B cell (primary cell): ENCODE data around the gene HOOK1. TPM values are rescaled to one million over a fixed set of nuclear protein-coding genes. Genes with fewer than 3 reads are reported as not detected.

ENCODE experiments used
- ATAC-seq: fragments of 200-7000 bp; cut with Tn5 transposase; one replicate; pipeline ENCODE4 v1.10.0; 2021; ENCODE audit warnings: low read depth, mild to moderate bottlenecking, moderate number of reproducible peaks, moderate library complexity
- CTCF ChIA-PET: fragments of 350-600 bp; sonication (Branson Sonifier 250); formaldehyde crosslinking; loops from one replicate; lab custom pipeline; 2021; ENCODE audit warnings: antibody characterized with exemption, inconsistent platforms; lab: Charles Lee
- POLR2A ChIA-PET: fragments of 350-600 bp; sonication (Branson Sonifier 250); formaldehyde crosslinking; loops from one replicate; lab custom pipeline; 2021; ENCODE audit warnings: antibody characterized with exemption; lab: Charles Lee
- DNase-seq: peaks from one replicate; pipeline ENCODE4 v3.0.0; 2013
- H2AFZ ChIP-seq: 2 replicates; pipeline ENCODE4 v1.6.1; 2012; ENCODE audit warnings: mild to moderate bottlenecking, low read depth, low read length; ENCODE audit not compliant: insufficient read depth, poor library complexity, severe bottlenecking
- H3K27ac ChIP-seq, 2 donors: 1 replicate in 1 of 2; 2 replicates in 1 of 2; pipeline ENCODE4 v1.5.1; 2012 to 2013; ENCODE audit warnings: low read length in 2 of 2, mild to moderate bottlenecking in 2 of 2, moderate library complexity in 1 of 2
- H3K27me3 ChIP-seq, 4 experiments: fragments of 200-600 bp in 1 of 4; sonication (generic) in 1 of 4; replicated peaks in 1 of 4; 1 replicate in 2 of 4; 2 replicates in 2 of 4; pipeline versions ENCODE4 v1.6.1 to v1.7.0; 2013 to 2016; ENCODE audit warnings: low read length in 3 of 4, mild to moderate bottlenecking in 2 of 4, mixed read lengths in 1 of 4, moderate library complexity in 1 of 4; ENCODE audit not compliant: insufficient read depth in 4 of 4, control insufficient read depth in 3 of 4; ENCODE audit errors: control extremely low read depth in 1 of 4
- H3K36me3 ChIP-seq, 2 experiments: replicated peaks in 1 of 2; 1 replicate in 1 of 2; 2 replicates in 1 of 2; pipeline versions ENCODE4 v1.6.1 to v1.7.1; 2013; ENCODE audit warnings: low read length in 1 of 2; ENCODE audit not compliant: insufficient read depth in 2 of 2, control insufficient read depth in 1 of 2; ENCODE audit errors: control extremely low read depth in 1 of 2, extremely low read depth in 1 of 2
- H3K4me1 ChIP-seq, 2 donors: fragments of 200-600 bp in 1 of 2; sonication (generic) in 1 of 2; 1 replicate in 1 of 2; 2 replicates in 1 of 2; pipeline versions ENCODE4 v1.5.1 to v1.6.1; 2013 to 2017; ENCODE audit warnings: low read length in 2 of 2; ENCODE audit not compliant: control insufficient read depth in 2 of 2, insufficient read depth in 2 of 2
- H3K4me2 ChIP-seq: replicated peaks from 2 replicates; pipeline ENCODE3; 2012; ENCODE audit warnings: mild to moderate bottlenecking, low read depth, low read length; ENCODE audit not compliant: poor library complexity, severe bottlenecking
- H3K4me3 ChIP-seq, 5 experiments: fragments of 200-600 bp in 1 of 5; sonication (generic) in 1 of 5; 1 replicate in 3 of 5; 2 replicates in 2 of 5; pipeline versions ENCODE4 v1.5.1 to v1.7.0; 2011 to 2016; ENCODE audit warnings: low read length in 4 of 5, mild to moderate bottlenecking in 4 of 5, low read depth in 2 of 5, control low read depth in 1 of 5, moderate library complexity in 1 of 5; ENCODE audit not compliant: insufficient read depth in 1 of 5; ENCODE audit errors: control extremely low read depth in 1 of 5, extremely low read depth in 1 of 5
- H3K79me2 ChIP-seq: fragments of 200-600 bp; sonication (generic); one replicate; pipeline ENCODE4 v1.6.0; 2016; ENCODE audit warnings: low read length; ENCODE audit not compliant: control insufficient read depth, insufficient read depth
- H3K9ac ChIP-seq: fragments of 200-600 bp; sonication (generic); 2 replicates; pipeline ENCODE4 v1.6.1; 2017; ENCODE audit warnings: mild to moderate bottlenecking, low read length, moderate library complexity
- H3K9me3 ChIP-seq, 3 donors: one replicate each; pipeline versions ENCODE4 v1.6.1 to v1.7.1; 2013; ENCODE audit warnings: low read length in 2 of 3; ENCODE audit not compliant: control insufficient read depth in 2 of 3, insufficient read depth in 1 of 3; ENCODE audit errors: control extremely low read depth in 1 of 3
- H4K20me1 ChIP-seq: 2 replicates; pipeline ENCODE4 v1.6.0; 2012; ENCODE audit warnings: mild to moderate bottlenecking, low read length; ENCODE audit not compliant: insufficient read depth, control insufficient read depth, poor library complexity, severe bottlenecking
- H3K27ac Mint-ChIP-seq: one replicate; pipeline ENCODE4 v1.8.0; 2021; ENCODE audit warnings: mixed read lengths
- H3K27me3 Mint-ChIP-seq: one replicate; pipeline ENCODE4 v1.8.0; 2021; ENCODE audit warnings: mixed read lengths
- H3K4me1 Mint-ChIP-seq: one replicate; pipeline ENCODE4 v1.8.0; 2021; ENCODE audit warnings: mixed read lengths
- H3K4me3 Mint-ChIP-seq: one replicate; pipeline ENCODE4 v1.8.0; 2021; ENCODE audit warnings: mixed read lengths
- H3K9me3 Mint-ChIP-seq: one replicate; pipeline ENCODE4 v1.8.0; 2022; ENCODE audit warnings: mixed read lengths; ENCODE audit not compliant: insufficient read depth
- EZH2 ChIP-seq: IDR thresholded peaks from 2 replicates; pipeline ENCODE4 v1.6.1; 2012; ENCODE audit warnings: borderline replicate concordance, low read depth, mild to moderate bottlenecking, moderate library complexity, low read length; ENCODE audit not compliant: insufficient read depth, poor library complexity, severe bottlenecking
- intact Hi-C: fragments of 100-400 bp; cut with micrococcal nuclease; formaldehyde crosslinking; loops from one replicate; pipeline ENCODE4 v1.10.0; 2022
- polyA plus RNA-seq: library from polyadenylated mRNA; depleted of rRNA; stranded (reverse); fragments of >200 nt; gene quantifications from 2 replicates; pipeline ENCODE4 v1.2.3, GENCODE V29; 2012
- total RNA-seq, 2 donors: library from RNA; stranded (reverse); fragments of 120-200 nt in 1 of 2; gene quantifications; 1 replicate in 1 of 2; 2 replicates in 1 of 2; pipeline versions ENCODE4 v1.2.3 to v1.2.4, GENCODE V29; 2013 to 2022
- TF ChIP-seq, protein P1 (sequence below): fragments of 200-600 bp; IDR thresholded peaks from one replicate; pipeline ENCODE4 v1.8.0; 2022; ENCODE audit warnings: antibody characterized with exemption, mild to moderate bottlenecking

Gene HOOK1
- total and polyA plus RNA-seq, 2 donors (not counting 1 experiment from before 2014, with no cell fraction given), result 2.0 to 12.0 TPM

DNA sequence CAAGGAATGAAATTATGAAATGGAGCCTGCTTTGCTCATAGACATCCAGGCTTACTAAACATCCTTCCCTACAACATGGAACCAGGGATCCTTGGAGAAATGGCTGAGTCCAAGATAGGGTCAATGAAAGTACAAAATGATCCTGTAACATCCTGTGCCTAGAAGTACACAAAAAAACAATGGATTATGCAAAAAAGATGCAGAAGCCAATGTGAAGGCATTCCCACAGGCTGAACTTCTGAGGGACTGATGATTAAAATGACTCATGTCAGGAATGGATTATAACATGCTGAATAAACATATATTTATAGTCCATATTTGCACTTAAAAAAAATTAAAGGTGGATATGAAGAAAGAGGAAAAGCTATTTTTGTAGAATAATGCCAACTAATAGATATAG lies 10.4 kb upstream of the HOOK1 start:
- Mint-ChIP-seq H3K27ac (no peak overlapping the region), H3K9me3 (no peaks in the 10 kb centered on the region), H3K4me1 (no peaks in the 10 kb centered on the region), H3K27me3 (peaks cover 22% of the 10 kb centered on the region), H3K4me3 (no peak overlapping the region)
- no peak for DNase-seq
- Histone ChIP-seq H3K36me3 (no peaks in the 10 kb centered on the region), H4K20me1 (no peaks in the 10 kb centered on the region), H3K27ac (no peak overlapping the region), H3K9ac (no peak overlapping the region), H2AFZ (no peak overlapping the region), H3K4me2 (no peak overlapping the region), H3K9me3 (no peaks in the 10 kb centered on the region), H3K4me3 (no peak overlapping the region), H3K27me3 (no peaks in the 10 kb centered on the region), H3K4me1 (no peaks in the 10 kb centered on the region), H3K79me2 (no peaks in the 10 kb centered on the region)
- ChIA-PET CTCF (no interaction called here), POLR2A (interaction anchor here (0.7 kb wide), 1 partner anchor 179 kb away, joined by 3 read pairs; no protein-coding TSS in a partner anchor)
- TF ChIP-seq EZH2, result no peak
- TF ChIP-seq, protein P1, sequence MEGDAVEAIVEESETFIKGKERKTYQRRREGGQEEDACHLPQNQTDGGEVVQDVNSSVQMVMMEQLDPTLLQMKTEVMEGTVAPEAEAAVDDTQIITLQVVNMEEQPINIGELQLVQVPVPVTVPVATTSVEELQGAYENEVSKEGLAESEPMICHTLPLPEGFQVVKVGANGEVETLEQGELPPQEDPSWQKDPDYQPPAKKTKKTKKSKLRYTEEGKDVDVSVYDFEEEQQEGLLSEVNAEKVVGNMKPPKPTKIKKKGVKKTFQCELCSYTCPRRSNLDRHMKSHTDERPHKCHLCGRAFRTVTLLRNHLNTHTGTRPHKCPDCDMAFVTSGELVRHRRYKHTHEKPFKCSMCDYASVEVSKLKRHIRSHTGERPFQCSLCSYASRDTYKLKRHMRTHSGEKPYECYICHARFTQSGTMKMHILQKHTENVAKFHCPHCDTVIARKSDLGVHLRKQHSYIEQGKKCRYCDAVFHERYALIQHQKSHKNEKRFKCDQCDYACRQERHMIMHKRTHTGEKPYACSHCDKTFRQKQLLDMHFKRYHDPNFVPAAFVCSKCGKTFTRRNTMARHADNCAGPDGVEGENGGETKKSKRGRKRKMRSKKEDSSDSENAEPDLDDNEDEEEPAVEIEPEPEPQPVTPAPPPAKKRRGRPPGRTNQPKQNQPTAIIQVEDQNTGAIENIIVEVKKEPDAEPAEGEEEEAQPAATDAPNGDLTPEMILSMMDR, result no peak
- intact Hi-C loops, result no loop called here
- no peak for ATAC-seq

DNA sequence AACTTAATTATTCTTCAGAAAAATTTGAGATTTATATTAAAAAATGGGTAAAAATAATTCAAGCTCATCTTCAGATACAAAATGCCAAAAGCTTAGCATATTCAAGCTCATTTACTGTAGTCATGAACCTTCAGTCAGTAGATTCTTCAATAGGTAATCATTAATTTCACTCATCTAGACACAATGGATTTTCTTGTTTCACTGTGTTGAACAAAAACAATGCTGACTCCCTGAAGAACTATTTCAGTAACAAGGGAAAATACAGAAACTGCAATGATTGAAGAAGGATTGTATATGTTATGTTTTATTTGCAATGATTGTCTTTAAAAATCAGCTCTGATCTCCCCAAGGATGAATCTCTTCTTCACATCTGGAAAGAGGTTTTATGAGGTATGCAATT lies 9.2 kb upstream of the HOOK1 start:
- TF ChIP-seq, protein P1, result no peak
- TF ChIP-seq EZH2, result no peak
- Histone ChIP-seq H2AFZ (no peak overlapping the region), H3K9ac (no peak overlapping the region), H3K36me3 (no peaks in the 10 kb centered on the region), H3K4me3 (no peak overlapping the region), H3K79me2 (no peaks in the 10 kb centered on the region), H3K27me3 (no peaks in the 10 kb centered on the region), H3K9me3 (no peaks in the 10 kb centered on the region), H3K4me2 (no peak overlapping the region), H3K4me1 (no peaks in the 10 kb centered on the region), H4K20me1 (no peaks in the 10 kb centered on the region), H3K27ac (no peak overlapping the region)
- ChIA-PET POLR2A (no interaction called here), CTCF (interaction anchor here (0.7 kb wide), 1 partner anchor 25 kb away, joined by 4 read pairs; no protein-coding TSS in a partner anchor)
- Mint-ChIP-seq H3K27me3 (peaks cover 34% of the 10 kb centered on the region), H3K27ac (no peak overlapping the region), H3K9me3 (no peaks in the 10 kb centered on the region), H3K4me3 (no peak overlapping the region), H3K4me1 (no peaks in the 10 kb centered on the region)
- intact Hi-C loops, result no loop called here
- DNase-seq (no peak), ATAC-seq (no peak)
